ENCODE measurements around the gene GIGYF2.

The GIGYF2 gene

GRCh38 chr2:232854082-232854481, 157.0 kb downstream of the GIGYF2 start (continued):
- TF ChIP-seq KLF16 (tag by site-specific recombination; IDR thresholded peaks at IDR 0.05) (no peak), ZFHX2 (tag by site-specific recombination; conservative IDR thresholded peaks at IDR 0.05) (peak; percentile 69), PATZ1 (tag by site-specific recombination; IDR thresholded peaks at IDR 0.05) (peak; percentile 55), ZNF280C (tag by site-specific recombination; IDR thresholded peaks at IDR 0.05) (no peak), GLIS2 (tag by site-specific recombination; IDR thresholded peaks at IDR 0.05) (peak; percentile 23; the same call in 1 of the 2 replicates), WT1 (tag by site-specific recombination; IDR thresholded peaks at IDR 0.05) (peak; percentile 72), MZF1 (tag by site-specific recombination; IDR thresholded peaks at IDR 0.05; ENCODE audit: borderline replicate concordance) (peak; percentile 85; the same call in 1 of the 2 replicates), EGR2 (tag by site-specific recombination; IDR thresholded peaks at IDR 0.05; ENCODE audit: low read depth) (0 out of 2 replicates have a peak, but pooled peaks have one; percentile 33), IKZF3 (tag by site-specific recombination; IDR thresholded peaks at IDR 0.05) (0 out of 2 replicates have a peak, but pooled peaks have one; percentile 30)

GRCh38 chr2:232857158-232857563, 160.0 kb downstream of the GIGYF2 start:
- Histone ChIP-seq H3K9me3 (ENCODE audit: control insufficient read depth, insufficient read depth, low read depth, low read length) (no peaks in the 10 kb centered on the region), H3K27ac (ENCODE audit: extremely low read depth, low read depth, low read length) (no peak overlapping the region), H3K4me3 (ENCODE audit: low read depth, low read length) (no peak overlapping the region), H3K4me1 (ENCODE audit: control insufficient read depth, insufficient read depth, low read length) (peaks cover 5% of the 10 kb centered on the region), H3K36me3 (ENCODE audit: control insufficient read depth in 2 of 2, insufficient read depth in 1 of 2, low read length in 2 of 2) (peaks cover 26 to 69% of the 10 kb centered on the region in 2 experiments)
- POLR2A ChIA-PET, result no interaction called here
- TF ChIP-seq ZNF112 (tag by site-specific recombination; IDR thresholded peaks at IDR 0.05) (no peak), ZNF521 (tag by site-specific recombination; IDR thresholded peaks at IDR 0.05) (no peak), ZNF791 (tag by site-specific recombination; IDR thresholded peaks at IDR 0.05) (no peak), SCRT2 (tag by site-specific recombination; IDR thresholded peaks at IDR 0.05) (0 out of 2 replicates have a peak, but pooled peaks have one; percentile 32), KLF1 (tag by site-specific recombination; IDR thresholded peaks at IDR 0.05) (no peak), ZFP41 (tag by site-specific recombination; IDR thresholded peaks at IDR 0.05; ENCODE audit: borderline replicate concordance) (no peak), HOXD13 (CRISPR knock-in tag; IDR thresholded peaks at IDR 0.05; ENCODE audit: borderline replicate concordance) (peak; percentile 78; the same call in 1 of the 2 replicates), ZNF274 (IDR thresholded peaks at IDR 0.05; ENCODE audit: low read length) (no peak), ZNF274 (tag by site-specific recombination; IDR thresholded peaks at IDR 0.05; ENCODE audit: borderline replicate concordance) (no peak), ZNF18 (tag by site-specific recombination; IDR thresholded peaks at IDR 0.05) (no peak), ATF2 (tag by site-specific recombination; IDR thresholded peaks at IDR 0.05; ENCODE audit: low read depth) (no peak), ZNF558 (tag by site-specific recombination; IDR thresholded peaks at IDR 0.05) (no peak), ZNF174 (tag by site-specific recombination; IDR thresholded peaks at IDR 0.05) (no peak)
- CTCF ChIA-PET, result interaction anchor here (0.6 to 1.4 kb wide), 4 partner anchors 196 to 909 kb away, joined by 3 read pairs; no protein-coding TSS in a partner anchor

Measured in HEK293 (cell line).